Colon (tissue), 2 donors: ENCODE results near the gene LPIN3.

Experiments
- FAIRE-seq: peaks from 2 replicates; lab custom pipeline; 2012; peaks lifted over from hg19 to GRCh38; lab: Jason Lieb, UNC
- donor health status: control.
- donor health status: control.

The LPIN3 gene

GRCh38 chr20:41393705-41394066, 53.1 kb downstream of the LPIN3 start:
- FAIRE-seq: no peak

DNA sequence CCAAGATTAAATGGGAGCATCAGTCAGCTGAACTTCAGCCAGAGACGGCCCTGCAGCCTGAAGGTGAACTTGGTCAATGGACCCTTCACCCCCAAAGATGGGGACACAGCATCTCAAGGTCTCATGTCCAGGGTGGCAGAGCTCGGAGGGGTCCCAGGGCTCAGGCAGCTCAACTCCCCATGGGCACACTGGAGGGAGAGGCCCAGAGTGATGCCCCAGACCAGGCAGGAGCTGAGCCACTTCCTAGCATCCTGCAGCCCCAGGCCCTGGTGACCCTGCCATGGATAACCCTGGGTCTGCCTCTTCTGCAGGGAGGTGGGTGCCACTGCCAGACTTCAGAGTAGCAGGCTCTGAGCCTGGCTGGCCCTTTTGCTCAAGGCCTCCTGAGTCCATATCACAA, 53.5 kb downstream of the LPIN3 start:
- FAIRE-seq: no peak

- FAIRE-seq: no peak
Observed at GRCh38 chr20:41394931-41395666, 54.5 kb downstream of the LPIN3 start.

GRCh38 chr20:41395667-41396664, 55.3 kb downstream of the LPIN3 start:
- no peak for FAIRE-seq

GRCh38 chr20:41398408-41398807, 57.8 kb downstream of the LPIN3 start:
- no peak for FAIRE-seq

- no peak for FAIRE-seq
Observed at GRCh38 chr20:41403604-41404003, 63.0 kb downstream of the LPIN3 start.

GRCh38 chr20:41405436-41405835, 64.8 kb downstream of the LPIN3 start:
- no peak for FAIRE-seq

DNA sequence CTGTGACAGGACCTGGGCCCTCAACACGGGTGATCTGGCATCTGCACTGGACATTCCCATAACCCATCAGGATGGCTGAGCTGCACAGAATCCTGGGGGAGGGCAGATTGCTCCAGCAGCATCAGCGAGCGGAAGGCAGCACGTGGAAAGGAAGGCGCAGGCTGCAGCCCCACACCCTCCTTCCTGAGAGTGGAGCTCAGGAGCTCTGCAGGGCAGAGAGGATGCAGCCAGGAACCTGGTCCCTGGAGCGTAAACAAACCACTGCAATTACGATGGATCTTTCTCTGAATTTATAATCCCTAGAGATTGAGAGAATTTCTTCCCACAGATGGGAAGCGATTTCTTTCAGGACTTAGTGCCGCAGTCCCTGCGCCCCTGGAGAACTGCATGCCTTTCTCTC, 65.7 kb downstream of the LPIN3 start:
- FAIRE-seq: no peak

GRCh38 chr20:41406896-41407444, 66.3 kb downstream of the LPIN3 start:
- no peak for FAIRE-seq

DNA sequence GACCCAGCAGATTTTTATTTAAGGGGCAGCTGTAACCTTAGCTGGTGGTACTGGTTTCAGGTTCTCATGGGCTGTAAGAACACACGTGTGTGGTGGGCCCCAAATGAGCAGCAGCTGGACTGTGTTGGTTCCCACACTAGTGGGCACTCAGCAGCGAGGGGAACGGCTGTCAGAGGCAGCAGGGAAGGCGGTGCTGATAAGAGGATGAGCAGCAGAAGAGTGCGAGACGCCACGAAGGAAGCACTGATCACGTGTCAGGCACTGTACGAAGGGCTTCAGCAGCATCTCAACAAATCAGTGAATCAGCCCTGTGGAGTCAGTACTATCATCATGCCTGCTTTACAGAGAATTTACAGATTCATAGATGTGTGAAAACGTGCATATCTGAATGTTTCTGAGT, 67.0 kb downstream of the LPIN3 start:
- no peak for FAIRE-seq

DNA sequence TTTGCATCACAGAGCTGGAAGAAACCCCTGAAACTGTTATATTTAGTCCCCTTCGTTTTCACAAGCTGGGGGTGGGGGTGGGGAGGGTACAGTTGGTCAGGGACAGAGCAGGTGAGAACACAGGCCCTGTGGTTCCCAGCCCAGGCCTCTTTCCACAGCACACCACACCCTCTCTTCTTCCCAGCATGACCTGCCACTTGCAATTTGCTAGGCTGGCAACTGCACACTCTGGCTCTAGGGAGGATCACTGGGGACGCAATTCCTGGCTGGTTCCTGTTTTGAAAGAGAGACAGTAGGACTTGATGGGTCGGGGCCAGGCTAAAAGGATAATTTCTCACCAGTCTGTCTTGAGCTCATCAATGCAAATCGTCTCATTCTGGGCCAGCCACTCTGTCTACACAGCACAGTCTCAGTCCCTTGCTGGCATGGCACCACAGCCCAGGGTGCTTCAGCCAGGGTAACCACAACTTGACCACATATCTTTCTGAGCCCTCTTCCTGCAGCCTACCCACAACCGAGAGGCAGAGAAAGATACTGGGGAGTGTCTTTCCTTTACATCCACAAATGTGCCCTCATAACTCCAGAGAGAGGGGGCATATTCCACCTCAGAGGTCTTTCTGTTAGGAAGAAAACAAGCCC, 67.7 kb downstream of the LPIN3 start:
- FAIRE-seq: no peak

GRCh38 chr20:41408986-41409385, 68.4 kb downstream of the LPIN3 start:
- no peak for FAIRE-seq
